Forelimb muscle (tissue), 1 donor: ENCODE results near the gene CPSF7. TPM values are rescaled to one million over a fixed set of nuclear protein-coding genes. Genes with fewer than 3 reads are reported as not detected.
"Not testable (repeated sequence)": the region's sequence is repeated elsewhere in the genome, so short reads cannot be mapped to it uniquely, and the experiment has no call there.

Experiments used
- DNase-seq: peaks from one replicate; pipeline ENCODE4 v3.0.0-alpha.2; 2013; ENCODE audit warnings: low read depth
- polyA plus RNA-seq: library from polyadenylated mRNA; unstranded; fragments of 120-200 nt; gene quantifications from one replicate; pipeline ENCODE4 v1.2.1, GENCODE V29; 2013; ENCODE audit not compliant: insufficient read length

CPSF7 gene, protein sequence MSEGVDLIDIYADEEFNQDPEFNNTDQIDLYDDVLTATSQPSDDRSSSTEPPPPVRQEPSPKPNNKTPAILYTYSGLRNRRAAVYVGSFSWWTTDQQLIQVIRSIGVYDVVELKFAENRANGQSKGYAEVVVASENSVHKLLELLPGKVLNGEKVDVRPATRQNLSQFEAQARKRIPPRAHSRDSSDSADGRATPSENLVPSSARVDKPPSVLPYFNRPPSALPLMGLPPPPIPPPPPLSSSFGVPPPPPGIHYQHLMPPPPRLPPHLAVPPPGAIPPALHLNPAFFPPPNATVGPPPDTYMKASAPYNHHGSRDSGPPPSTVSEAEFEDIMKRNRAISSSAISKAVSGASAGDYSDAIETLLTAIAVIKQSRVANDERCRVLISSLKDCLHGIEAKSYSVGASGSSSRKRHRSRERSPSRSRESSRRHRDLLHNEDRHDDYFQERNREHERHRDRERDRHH
- polyA plus RNA-seq: 72.1 TPM

DNA sequence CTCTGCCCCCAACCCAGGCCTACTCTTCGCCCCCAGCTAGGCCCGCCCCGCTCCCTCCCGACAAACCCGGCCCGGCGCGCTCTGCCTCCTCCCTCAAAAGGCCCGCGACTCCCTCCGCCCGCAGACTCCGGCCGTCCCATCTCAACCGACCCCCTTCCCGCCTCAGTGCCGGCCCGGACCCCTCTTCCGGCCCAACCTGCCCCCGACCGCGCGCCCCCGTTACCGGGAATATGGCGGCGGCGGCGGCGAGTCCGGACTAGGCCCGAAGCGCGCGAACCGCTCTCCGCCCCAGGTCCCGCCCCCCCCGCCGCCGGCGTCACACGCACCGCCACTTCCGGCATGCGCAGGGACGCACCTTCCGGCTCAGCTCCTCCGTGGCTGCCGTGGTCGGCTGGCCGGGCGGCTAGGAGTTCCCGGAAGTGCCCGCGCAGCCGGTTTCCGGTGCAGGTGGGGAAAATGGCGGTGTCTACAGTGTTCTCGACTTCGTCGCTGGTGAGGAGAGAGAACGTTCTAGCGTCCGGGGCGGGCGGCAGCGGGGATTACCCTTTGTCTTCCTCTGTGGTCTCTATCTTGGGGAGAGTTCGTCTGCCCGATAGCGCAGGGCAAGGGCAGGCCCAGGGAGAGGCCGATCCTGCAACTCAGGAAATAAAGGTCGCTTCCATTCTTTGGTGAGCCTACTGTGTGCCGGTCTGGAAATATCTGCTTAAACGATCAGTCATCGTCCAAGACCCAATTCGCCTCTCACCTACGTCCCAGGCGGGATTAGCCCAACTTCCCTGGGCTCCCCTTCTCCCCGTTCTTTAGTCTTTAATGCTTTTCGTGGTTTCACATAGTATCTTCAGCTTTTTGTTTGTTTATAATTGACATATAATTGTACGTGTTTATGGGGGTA lies at the start of gene CPSF7, which contains the start of gene SDHAF2:
Gene CPSF7 (minus strand): TSS at position 285 of the 892 bp plus-strand sequence. CDS start 740 bp downstream, outside the sequence.
Gene SDHAF2 (plus strand): TSS at position 434 of the 892 bp plus-strand sequence. CDS start 23 bp downstream, at position 457.
- DNase-seq: peak; percentile 79

DNA sequence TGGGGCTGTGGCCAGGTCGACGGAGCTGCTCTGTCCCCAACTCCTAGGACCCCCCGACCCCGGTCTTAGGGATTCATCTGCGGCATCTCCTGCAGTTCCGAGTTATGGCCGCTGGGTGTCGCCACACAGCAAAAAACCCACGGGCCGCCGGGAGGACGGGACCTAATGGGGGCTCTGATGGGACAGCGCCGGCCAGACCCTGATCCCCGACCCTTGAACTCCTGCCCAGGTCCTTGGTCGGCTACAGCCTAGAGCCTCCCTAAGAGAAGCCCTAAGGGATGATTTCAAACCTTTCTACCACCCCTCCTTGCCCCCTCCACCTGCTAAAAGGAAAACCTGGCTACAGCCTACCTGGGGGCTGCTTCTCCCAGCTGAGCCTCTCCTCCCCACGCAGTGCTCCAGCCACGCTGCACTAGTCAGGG lies 48.0 kb upstream of the CPSF7 start:
- DNase-seq: no peak

DNA sequence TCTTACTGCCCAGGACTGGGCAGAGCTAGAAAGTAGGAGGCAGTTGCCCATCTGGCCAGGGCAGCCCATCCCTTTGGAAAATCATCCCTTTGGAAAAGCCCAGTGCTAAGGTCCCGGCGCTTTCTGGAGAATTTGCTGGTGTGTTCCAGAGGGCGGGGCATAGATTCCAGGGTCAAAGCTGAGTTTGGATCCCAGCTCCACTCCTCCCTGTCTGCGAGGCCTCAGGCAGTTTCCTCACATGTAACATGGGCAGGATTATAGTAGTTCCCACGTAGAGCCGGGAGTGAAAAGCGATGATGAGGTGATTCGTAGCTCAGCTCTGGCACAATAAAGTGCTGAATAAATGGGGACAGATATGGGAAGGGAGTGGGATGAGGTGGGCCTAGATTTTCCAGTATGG lies 47.4 kb upstream of the CPSF7 start:
- DNase-seq: no peak

DNA sequence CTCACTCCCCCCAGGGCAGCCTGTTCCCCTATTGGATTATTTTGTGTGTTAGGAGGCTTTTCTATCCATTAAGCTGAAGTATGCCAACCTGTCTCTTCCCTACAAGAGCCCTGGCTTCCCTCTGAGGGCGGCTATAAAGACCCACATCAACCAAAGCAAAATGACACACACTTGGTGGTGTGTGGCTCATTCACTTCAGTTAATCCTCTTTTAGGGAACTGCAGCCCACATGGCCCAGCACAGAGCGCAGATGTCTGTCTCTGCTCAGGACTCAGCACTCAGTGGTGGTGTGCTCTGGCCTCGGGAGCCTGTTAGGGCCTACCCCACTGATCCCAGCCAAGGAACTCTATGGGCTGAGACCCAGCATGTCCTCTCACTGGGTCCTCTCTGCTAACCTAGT lies 46.6 kb upstream of the CPSF7 start:
- DNase-seq: no peak

DNA sequence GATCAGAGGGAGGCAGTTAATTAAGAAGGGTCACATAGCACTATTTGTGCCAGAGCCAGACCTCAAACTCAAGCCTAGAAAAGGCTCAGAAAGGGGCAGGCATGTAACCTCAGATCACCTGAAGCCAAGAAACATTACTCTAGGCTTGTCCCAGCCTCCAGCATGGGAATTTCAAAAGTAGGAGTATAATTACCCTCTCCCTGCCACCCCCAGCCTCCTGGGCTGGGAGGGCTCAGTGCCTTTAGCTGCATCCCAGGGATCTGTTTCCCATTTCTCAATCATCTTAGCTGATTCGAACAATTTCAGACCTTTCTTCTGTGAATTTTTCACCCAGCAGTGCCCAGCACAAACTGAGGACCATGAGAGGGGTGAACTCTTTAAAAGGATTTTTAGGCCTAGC lies 45.7 kb upstream of the CPSF7 start:
- DNase-seq: no peak

DNA sequence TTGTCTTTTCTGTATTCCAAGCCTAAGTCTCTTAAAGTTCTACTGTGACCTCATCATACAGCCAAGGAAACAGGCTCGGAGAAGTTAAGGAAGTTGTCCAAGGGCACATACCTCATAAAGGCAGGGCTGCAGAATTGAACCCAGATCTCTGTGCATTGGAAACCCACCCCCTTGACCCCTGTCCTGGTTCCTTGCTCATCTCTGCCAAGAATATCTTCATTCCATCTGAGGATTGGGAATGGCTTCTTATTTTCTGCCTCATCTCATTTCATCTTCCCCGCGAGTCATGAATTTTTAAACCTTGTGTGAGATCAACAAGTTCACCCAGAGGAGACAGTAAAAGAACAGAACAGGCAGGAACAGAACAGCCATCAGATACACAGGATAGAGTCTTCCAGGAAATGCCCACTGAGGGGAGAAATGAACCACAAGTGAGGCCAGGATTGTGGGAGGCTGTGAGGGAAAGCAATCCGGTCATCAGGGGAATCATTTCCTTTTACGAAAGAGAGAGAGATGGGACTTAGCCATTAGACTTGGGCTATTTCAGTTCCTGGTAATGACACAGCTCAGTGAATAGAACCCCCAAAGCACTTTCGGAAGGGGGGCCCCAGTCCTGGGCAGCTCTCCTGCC lies 44.4 kb upstream of the CPSF7 start:
- no peak for DNase-seq

DNA sequence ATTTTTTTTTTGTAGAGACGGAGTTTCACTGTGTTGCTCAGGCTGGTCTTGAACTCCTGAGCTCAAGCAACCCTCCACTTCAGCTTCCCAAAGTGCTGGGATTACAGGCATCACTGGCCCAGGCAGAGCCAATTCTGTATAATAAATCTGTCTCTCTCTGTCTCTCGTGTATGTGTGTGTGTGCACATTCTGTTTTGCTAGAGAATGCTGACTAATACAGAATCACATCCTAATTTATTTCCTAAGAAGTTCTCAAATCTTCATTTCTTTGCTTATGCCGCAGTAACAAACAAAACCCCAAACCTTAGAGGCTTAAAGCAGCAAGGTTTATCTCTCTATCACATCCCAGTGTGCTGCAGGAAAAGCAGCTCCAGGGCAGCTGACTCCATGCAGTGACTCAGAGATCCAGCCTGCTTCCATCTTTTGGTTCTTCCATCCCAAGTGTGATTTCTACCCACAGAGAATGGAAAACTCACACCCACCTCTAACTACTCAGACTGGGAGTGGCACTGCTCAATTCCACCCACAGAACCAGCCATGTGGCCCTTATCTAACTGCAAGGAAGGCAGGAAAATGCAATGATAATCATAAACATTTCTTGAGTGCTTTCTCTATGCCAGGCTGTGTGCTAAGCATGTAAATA lies 43.7 kb upstream of the CPSF7 start:
- no peak for DNase-seq

DNA sequence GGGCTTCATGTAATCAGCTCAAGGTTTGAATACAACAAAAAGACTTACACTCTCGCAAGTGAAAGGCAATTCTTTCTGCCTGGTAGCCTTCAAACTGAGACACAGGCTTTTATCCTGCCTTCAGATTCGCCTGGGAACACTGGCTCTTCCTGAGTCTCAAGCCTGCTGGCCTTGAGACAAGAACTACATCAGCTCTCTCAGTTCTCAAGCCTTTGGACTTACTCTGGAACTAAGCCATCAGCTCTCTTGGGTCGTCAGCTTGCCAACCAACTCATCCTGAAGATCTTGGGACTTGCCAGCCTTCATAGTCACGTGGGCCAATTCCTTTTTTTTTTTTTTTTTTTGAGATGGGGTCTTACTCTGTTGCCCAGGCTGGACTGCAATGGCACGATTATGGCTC lies 43.1 kb upstream of the CPSF7 start:
- peak; percentile 46 for DNase-seq

DNA sequence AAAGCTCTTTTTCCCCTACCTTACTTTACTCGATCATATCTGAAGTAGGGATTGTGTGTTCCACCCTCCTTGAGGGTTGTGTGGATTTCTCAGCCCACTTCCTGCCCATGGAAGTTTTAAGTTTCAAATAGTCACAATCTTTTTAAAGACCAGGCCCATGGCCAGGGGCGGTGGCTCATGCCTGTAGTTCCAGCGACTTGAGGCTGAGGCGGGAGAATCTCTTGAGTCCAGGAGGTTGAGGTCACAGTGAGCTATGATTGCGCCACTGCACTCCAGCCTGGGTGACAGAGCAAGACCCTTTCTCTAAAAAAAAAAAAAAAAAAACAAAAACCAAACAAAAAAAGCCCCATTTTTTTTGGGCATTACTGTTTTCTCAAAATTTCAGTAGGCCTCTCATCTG lies 42.5 kb upstream of the CPSF7 start:
- DNase-seq: no peak

DNA sequence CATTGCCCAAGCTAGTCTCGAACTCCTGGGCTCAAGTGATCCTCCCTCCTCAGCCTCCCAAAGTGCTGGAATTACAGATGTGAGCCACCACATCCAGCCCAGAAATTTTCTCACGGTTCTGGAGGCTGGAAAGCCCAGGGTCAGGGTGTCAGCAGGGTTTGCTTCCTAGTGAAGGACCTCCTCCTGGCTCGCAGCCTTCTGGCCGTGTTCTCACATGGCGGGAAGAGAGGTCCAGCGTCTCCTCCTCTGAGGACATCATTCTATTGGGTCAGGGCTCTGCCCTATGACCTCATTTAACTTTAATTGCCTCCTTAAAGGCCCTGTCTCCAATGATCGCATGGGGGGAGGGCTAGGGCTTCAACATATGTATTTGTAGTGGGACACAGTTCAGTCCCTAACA lies 38.2 kb upstream of the CPSF7 start:
- DNase-seq: no peak

DNA sequence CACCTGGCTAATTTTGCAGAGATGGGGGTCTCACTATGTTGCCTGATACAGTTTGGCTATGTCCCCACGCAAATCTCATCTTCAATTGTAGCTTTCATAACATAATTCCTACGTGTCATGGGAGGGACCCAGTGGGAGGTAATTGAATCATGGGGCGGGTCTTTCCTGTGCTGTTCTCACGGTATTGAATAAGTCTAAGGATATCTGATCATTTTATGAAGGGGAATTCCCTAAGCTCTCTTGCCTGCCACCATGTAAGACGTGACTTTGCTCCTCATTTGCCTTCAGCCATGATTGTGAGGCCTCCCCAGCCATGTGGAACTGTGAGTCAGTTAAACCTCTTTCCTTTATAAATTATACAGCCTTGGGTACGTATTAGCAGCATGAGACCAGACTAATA lies 37.8 kb upstream of the CPSF7 start:
- not testable (repeated sequence) for DNase-seq

DNA sequence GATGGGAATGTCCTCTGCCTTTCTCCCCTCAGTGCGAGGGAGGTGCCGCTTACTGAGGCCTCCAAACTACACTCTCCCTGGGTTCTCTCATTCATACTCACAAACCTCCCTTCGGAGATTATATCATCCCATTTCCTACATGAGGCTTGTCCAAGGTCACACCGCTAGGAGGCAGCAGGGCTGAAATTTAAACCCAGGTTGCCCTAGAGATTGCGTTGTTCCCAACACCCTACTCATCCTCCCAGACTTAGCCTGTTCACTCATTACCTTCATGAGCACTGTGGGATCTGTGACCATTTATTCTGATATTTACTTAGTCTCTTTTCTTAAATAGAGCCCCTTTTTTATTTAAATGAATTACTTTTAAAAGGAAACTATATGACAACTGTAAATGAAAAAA lies 31.2 kb upstream of the CPSF7 start:
- DNase-seq: no peak

DNA sequence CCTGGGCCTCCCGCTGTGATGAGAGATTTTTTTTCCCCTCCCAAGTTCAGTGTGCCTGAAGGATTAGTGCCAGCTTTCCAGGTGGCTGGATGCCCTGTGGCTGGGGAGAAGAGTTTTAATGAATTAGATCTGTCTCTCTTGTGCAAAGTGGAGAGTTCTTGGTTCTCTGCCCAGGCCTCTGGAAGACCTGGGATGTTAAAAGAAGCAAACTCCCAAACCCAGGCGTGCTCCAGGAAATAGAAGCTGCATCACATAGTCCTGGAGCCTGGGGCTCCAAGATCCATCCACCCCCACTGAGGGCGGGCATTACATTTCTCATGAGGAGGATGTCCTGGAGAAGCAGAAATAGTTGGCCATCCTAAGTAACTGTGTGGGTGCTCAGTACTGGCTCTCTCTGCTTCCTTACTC lies 30.7 kb upstream of the CPSF7 start:
- DNase-seq: peak; percentile 31

DNA sequence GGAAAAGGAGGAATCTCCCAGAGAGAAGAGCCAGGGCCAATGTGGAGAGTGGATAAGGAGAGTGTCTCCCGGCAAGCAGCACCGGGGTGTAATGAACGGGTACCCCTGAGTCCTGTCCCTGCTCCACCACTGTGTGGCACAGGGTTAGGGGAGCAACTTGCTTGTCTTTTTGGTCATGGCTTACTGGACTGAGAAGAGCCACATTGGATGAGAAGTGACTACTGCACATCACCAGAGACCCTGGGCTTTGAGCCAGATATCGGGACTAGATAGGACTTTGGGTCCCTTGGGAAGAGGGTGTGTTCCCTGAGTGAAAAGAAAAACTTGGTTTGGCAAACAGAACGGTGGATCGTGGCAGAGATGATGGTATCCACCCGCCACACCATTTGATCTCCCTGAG lies 24.7 kb upstream of the CPSF7 start:
- DNase-seq: no peak

DNA sequence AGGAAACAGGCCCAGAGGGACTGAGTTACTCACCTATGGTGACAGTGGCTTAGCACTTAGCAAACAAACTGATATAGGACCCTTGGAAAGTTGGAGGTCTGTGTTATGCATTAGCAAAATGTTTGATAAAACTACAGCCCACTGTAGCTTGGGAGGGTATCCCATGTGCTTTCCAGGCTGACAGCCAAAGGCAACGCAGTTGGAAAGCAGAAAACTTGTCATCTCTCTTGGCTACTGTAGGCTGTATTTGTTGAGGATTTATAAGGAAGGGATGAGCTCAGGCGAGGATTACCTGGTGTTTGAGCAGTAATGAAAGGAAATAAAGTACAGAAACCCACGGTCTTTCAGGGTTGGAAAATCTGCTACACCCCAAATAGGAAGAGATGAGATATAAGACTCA lies 23.9 kb upstream of the CPSF7 start:
- peak; percentile 53 for DNase-seq

DNA sequence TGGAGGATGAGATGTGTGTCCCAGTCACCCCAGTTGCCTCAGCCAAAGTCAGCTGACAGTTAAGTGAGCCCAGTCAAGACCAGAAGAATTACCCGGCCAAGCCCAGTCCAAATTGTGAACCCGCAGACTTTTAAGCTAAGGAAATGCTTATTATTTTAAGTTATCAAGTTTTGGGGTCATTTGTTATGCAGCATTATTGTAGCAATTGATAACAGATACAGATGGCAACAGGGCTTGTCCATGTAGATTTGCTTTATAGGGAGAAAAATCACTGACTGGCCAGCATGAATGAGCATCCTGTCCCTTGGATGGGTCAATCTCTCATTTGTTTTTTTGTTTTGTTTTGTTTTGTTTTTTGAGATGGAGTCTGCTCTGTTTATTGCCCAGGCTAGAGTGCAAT lies 23.1 kb upstream of the CPSF7 start:
- no peak for DNase-seq

DNA sequence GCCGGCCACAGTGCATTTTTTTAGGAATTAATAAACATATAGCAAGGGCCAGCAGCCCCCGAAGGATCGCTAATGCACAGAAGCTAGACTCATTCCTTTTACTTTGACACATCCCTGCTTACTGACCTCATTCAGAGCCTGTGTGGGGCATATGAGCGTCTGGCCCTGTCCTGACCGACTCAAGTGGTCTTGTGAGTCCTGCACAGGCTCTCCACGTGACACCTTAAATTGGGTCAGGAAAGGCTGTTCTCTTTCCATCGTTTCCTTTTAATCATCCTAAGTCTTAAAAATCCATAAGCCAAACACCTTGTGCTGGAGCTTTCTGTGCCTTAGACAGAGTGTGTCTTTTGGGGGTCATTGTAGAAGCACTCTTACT lies 18.8 kb upstream of the CPSF7 start:
- DNase-seq: no peak

DNA sequence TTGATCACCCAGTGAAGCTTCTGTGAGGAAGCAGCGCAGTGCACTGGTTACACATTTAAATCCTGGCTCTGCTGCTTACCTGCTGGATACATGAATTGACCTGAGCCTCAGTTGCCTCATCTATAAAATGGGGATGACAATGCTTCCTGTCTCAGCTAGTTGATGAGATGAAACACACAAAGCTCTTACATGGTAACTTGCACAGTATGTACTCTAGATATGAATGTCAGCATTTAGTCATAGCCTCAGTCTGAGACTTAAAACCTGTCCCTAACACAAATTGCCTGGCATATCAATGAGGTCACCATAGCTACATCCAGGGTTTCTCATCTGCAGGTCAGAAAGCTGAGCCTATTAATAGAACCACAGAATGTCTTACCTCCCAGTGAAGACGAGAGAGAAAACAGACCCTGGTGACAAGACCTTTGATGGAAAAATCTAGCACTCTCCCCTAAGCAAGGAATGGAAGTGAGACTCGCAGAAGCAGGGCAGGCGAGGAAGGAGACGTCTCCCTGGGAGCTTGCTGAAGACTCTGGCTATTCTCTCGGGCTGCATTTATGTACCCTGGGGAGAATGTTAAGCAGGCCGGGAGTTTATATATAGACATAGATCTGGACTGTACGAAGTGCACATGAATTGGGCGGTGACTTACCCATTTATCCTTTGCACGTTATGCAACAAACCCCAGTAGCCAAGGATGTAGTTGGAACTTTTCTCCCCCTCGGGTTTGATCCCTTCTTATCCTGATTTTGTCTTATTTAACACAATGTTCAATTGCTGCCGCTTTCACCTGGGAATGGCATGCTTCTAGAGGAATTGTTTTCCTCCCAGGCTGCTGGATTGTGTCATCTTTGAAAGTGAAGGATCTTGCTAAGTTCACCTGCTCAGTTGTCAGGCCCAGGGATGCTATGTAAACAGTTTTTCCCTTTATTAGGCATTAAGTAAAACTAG lies 18.1 kb upstream of the CPSF7 start:
- no peak for DNase-seq

DNA sequence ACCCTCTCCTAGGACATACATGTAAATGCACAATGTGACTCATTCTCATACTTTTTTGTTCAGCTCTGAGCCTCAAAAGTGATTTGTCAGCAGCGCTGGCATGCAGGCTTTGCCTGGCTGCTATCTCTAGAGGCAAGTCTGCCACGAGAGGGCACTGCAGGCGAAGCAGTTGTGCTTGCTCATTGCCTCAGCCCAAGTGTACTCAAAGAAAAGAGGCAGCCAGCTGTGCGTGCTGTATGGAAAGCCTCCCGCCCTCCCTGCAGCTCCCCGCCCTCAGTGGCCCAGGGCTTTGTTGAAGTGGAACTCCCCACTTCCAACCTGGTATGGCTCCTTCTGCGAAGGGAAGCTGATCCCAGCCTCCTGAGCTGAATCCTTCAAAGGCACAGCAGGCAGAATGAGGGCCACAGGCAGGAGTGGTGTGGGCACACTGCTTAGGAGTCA lies 16.5 kb upstream of the CPSF7 start:
- DNase-seq: peak; percentile 65

DNA sequence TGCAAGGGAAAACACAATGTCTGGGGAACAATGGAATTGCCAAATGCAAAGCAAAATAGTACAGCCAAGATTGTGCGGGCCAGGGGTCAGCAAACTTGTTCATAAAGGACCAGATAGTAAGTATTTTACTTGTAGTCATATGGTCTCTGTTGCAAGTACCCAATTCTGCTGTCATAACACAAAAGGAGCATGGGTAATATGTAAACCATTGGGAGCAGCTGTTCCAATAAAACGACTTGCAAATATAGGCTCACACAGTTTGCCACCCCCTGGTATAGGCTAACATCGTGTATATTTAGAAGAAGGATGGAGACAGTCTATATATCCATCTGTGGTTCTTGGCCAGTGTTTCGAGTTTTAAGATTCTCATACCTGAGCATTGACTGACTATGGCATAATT lies 15.7 kb upstream of the CPSF7 start:
- DNase-seq: no peak
